K562 (cell line): ENCODE results near the gene PTPN5. TPM values are rescaled to one million over a fixed set of nuclear protein-coding genes. Genes with fewer than 3 reads are reported as not detected.

Experiments used
- JUN ChIP-seq, 2 experiments: sonication (generic) in 1 of 2; formaldehyde crosslinking in 1 of 2; IDR thresholded peaks; 2 replicates each; pipeline versions ENCODE4 v1.6.1 to v1.8.0; 2012 to 2022; ENCODE audit warnings: borderline replicate concordance in 2 of 2, mild to moderate bottlenecking in 2 of 2, improper control_type of control experiment in 1 of 2, low read depth in 1 of 2, low read length in 1 of 2, missing genetic modification reagents in 1 of 2
- RFX5 ChIP-seq: IDR thresholded peaks from 2 replicates; pipeline ENCODE4 v1.6.1; 2011; ENCODE audit warnings: low read depth, mild to moderate bottlenecking, improper control_type of control experiment, low read length
- SMAD1 ChIP-seq: fragments of 150-350 bp; IDR thresholded peaks from 2 replicates; pipeline ENCODE4 v1.6.1; 2014; ENCODE audit warnings: low read length, low read depth; ENCODE audit not compliant: partially characterized antibody
- SNRNP70 ChIP-seq: fragments of 200-400 bp; formaldehyde crosslinking; optimal IDR thresholded peaks from 2 replicates; pipeline ENCODE3; 2017; ENCODE audit warnings: low read depth, low read length
- TFAP4 ChIP-seq: sonication (generic); formaldehyde crosslinking; IDR thresholded peaks from 2 replicates; pipeline ENCODE4 v1.8.0; 2022; ENCODE audit warnings: missing genetic modification reagents, mild to moderate bottlenecking, moderate library complexity, borderline replicate concordance
- THRA ChIP-seq: fragments of 450-650 bp; IDR thresholded peaks from 2 replicates; pipeline ENCODE4 v1.6.1; 2017; ENCODE audit warnings: mild to moderate bottlenecking, moderate library complexity
- ZNF785 ChIP-seq: fragments of 250-450 bp; sonication (Bioruptor Pico); IDR thresholded peaks from 2 replicates; pipeline ENCODE4 v1.4.0; 2020; ENCODE audit warnings: mild to moderate bottlenecking
- polyA plus RNA-seq, 8 experiments: library from polyadenylated mRNA; depleted of rRNA in 4 of 8; stranded (reverse) in 5 of 8; unstranded in 3 of 8; fragments of >200 nt; fragmentation: Nextera tagmentation in 2 of 8; fragmentation: Illumina TruSeq in 1 of 8; extraction: Ambion mirVana in 2 of 8; extraction: Trizol in 1 of 8; gene quantifications; 2 replicates each; pipeline versions ENCODE4 v1.2.1 to v1.2.3, GENCODE V29; 2011 to 2014; ENCODE audit warnings: inconsistent platforms in 1 of 8, missing spikeins in 1 of 8
- total RNA-seq, 7 experiments: library from RNA; depleted of rRNA in 6 of 7; stranded (reverse); fragments of >200 nt in 6 of 7; fragmentation: Illumina TruSeq in 2 of 7; extraction: Trizol in 2 of 7; gene quantifications; 2 replicates each; pipeline versions ENCODE4 v1.2.1 to v1.2.3, GENCODE V29; 2011 to 2021; ENCODE audit warnings: low replicate concordance in 1 of 7

The PTPN5 gene
- total and polyA plus RNA-seq, 9 of the 15 experiments (the other 6 are each of a cell fraction or from before 2014, with no cell fraction given) = not detected

DNA sequence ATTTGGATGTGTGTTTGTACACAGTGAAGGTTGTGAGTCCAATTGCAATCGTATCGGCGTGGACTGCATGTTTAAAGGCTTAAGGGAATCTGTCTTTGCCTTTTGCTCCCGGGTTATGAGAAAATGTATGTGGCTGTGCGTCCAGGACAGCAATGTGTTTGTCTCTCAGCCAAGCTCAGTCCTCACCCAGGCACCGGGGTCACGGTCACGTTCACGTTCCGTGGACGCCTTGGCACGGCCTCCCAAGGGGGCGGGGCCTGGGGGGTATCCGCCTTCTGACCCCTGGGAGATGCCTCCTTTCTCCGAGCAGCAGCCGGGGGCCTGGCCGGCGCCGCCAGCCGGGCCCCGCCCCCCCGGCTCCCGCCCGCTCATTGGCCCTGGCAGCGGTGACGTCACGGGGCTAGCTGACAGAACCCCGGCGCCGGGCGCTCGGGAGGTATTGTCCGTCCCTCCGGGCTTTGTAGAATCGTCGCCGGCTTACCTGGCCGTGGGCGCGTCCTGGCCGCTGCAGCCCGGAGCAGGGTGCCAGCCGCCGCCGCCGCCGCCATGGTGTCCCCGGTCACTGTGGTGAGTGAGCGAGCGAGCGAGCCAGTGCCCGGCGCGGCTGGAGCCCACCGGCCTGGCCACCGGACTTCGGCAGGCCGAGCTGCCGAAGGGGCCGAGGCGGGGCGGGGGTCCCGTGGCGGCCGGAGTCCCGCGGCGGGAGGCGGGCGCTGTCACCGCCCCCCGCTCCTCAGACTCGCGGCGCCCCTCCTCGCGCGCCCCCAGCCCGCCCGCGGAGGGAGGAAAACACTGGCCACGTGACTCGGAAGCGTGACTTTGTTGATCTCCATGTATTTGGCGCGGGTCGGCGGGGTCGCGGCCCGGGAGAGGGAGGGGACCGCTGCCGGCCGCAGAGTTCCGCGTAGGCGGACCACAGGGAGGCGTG is 93.0 kb downstream of the PTPN5 start, which contains the start of gene TMEM86A (continued):
- no peak for TF ChIP-seq THRA
- TF ChIP-seq ZNF785 (CRISPR knock-in tag) = no peak
- TF ChIP-seq TFAP4 (CRISPR knock-in tag) = no peak
- peak; percentile 58; the same call in 1 of the 2 replicates for TF ChIP-seq JUN (IDR thresholded peaks at IDR 0.05; ENCODE audit: borderline replicate concordance, low read depth, low read length)
- TF ChIP-seq JUN (CRISPR knock-in tag; IDR thresholded peaks at IDR 0.05; ENCODE audit: borderline replicate concordance) = no peak
- no peak for TF ChIP-seq SNRNP70
- TF ChIP-seq RFX5 = no peak
- TF ChIP-seq SMAD1 = no peak
